Left forelimb (tissue), 1 donor: ENCODE data around the gene NUDT9.
"Not testable (repeated sequence)": the region's sequence is repeated elsewhere in the genome, so short reads cannot be mapped to it uniquely, and the experiment has no call there.

Experiments
- DNase-seq: peaks from one replicate; pipeline ENCODE4 v3.0.0-alpha.2; 2018; ENCODE audit warnings: low spot score

The NUDT9 gene

GRCh38 chr4:87462102-87462501, 39.7 kb downstream of the NUDT9 start:
- DNase-seq: no peak

GRCh38 chr4:87465739-87466366, 43.5 kb downstream of the NUDT9 start:
- DNase-seq: no peak

GRCh38 chr4:87469390-87469789, 47.0 kb downstream of the NUDT9 start:
- no peak for DNase-seq

- no peak for DNase-seq
Observed at GRCh38 chr4:87476934-87477333, 54.6 kb downstream of the NUDT9 start.

- DNase-seq: no peak
Observed at GRCh38 chr4:87478732-87479250, 56.4 kb downstream of the NUDT9 start.

GRCh38 chr4:87481377-87481776, 59.0 kb downstream of the NUDT9 start:
- DNase-seq: no peak

GRCh38 chr4:87483247-87483646, 60.9 kb downstream of the NUDT9 start:
- DNase-seq: not testable (repeated sequence)

GRCh38 chr4:87488666-87489065, 66.3 kb downstream of the NUDT9 start:
- not testable (repeated sequence) for DNase-seq

- DNase-seq: no peak
Observed at GRCh38 chr4:87489678-87490077, 67.3 kb downstream of the NUDT9 start.

GRCh38 chr4:87490664-87491369, 68.4 kb downstream of the NUDT9 start:
- DNase-seq: no peak

- DNase-seq: no peak
Observed at GRCh38 chr4:87491436-87491835, 69.1 kb downstream of the NUDT9 start.

- not testable (repeated sequence) for DNase-seq
Observed at GRCh38 chr4:87491851-87492250, 69.5 kb downstream of the NUDT9 start.

- no peak for DNase-seq
Observed at GRCh38 chr4:87493115-87493514, 70.7 kb downstream of the NUDT9 start.

GRCh38 chr4:87497159-87497558, 74.8 kb downstream of the NUDT9 start:
- DNase-seq: no peak

- no peak for DNase-seq
Observed at GRCh38 chr4:87497578-87497977, 75.2 kb downstream of the NUDT9 start.

GRCh38 chr4:87498446-87498900, 76.1 kb downstream of the NUDT9 start:
- DNase-seq: no peak

GRCh38 chr4:87499403-87500091, 77.2 kb downstream of the NUDT9 start:
- no peak for DNase-seq

- no peak for DNase-seq
Observed at GRCh38 chr4:87500092-87500462, 77.7 kb downstream of the NUDT9 start.

- DNase-seq: no peak
Observed at GRCh38 chr4:87502580-87503238, 80.3 kb downstream of the NUDT9 start.

- no peak for DNase-seq
Observed at GRCh38 chr4:87505862-87506261, 83.5 kb downstream of the NUDT9 start.

GRCh38 chr4:87506974-87507701, 84.8 kb downstream of the NUDT9 start:
- DNase-seq: no peak
